ENCODE results near the gene FRAT1. TPM values are rescaled to one million over a fixed set of nuclear protein-coding genes. Genes with fewer than 3 reads are reported as not detected.

The FRAT1 gene
- polyA plus RNA-seq, 1 of the 3 experiments (the other 2 are of a cell fraction) = 1.8 TPM

DNA sequence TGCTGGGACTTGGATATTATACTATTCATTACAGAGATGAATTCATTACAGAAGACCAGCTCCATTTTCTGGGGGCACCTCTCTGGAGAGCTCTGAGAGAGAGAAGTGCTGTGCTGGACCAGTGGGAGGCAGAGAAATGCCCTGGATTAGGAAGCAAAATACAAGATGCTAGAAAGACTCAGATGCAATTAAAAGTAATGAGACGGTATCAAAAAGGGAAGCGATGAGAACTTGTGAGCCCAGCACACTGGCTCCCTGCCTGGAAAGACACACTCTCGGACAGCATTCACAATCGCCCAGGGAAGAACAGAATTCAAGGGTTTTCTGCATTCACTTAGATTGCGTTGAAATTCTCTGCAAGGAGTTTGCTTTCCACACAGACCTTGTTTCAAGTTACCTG, 19.0 kb downstream of the FRAT1 start:
- TF ChIP-seq TAF1 (IDR thresholded peaks at IDR 0.05; ENCODE audit: borderline replicate concordance, low read depth, low read length) = no peak
- TF ChIP-seq RXRA (IDR thresholded peaks at IDR 0.05; ENCODE audit: borderline replicate concordance, low read depth) = no peak
- TF ChIP-seq GATA2 (CRISPR knock-in tag; IDR thresholded peaks at IDR 0.05) = no peak
- no peak for TF ChIP-seq RCOR1 (IDR thresholded peaks at IDR 0.05; ENCODE audit: low read length)
- TF ChIP-seq EP300 (IDR thresholded peaks at IDR 0.05; ENCODE audit: borderline replicate concordance in 1 of 2, low read depth in 1 of 2, low read length in 1 of 2) = no peak
- TF ChIP-seq JUND (IDR thresholded peaks at IDR 0.05) = no peak
- no peak for TF ChIP-seq YY1 (IDR thresholded peaks at IDR 0.05; ENCODE audit: low read depth)
- no peak for TF ChIP-seq CTCF (IDR thresholded peaks at IDR 0.05)
- no peak for TF ChIP-seq MEF2A (IDR thresholded peaks at IDR 0.05; ENCODE audit: borderline replicate concordance, low read depth)
- TF ChIP-seq ZBTB33 (IDR thresholded peaks at IDR 0.05; ENCODE audit: borderline replicate concordance, low read depth) = no peak
- no peak for TF ChIP-seq SIN3A (IDR thresholded peaks at IDR 0.05; ENCODE audit: borderline replicate concordance, low read depth, low read length)
- no peak for TF ChIP-seq RAD21 (IDR thresholded peaks at IDR 0.05; ENCODE audit: low read length)
- TF ChIP-seq, protein P1, sequence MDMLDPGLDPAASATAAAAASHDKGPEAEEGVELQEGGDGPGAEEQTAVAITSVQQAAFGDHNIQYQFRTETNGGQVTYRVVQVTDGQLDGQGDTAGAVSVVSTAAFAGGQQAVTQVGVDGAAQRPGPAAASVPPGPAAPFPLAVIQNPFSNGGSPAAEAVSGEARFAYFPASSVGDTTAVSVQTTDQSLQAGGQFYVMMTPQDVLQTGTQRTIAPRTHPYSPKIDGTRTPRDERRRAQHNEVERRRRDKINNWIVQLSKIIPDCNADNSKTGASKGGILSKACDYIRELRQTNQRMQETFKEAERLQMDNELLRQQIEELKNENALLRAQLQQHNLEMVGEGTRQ (IDR thresholded peaks at IDR 0.05; ENCODE audit: borderline replicate concordance, low read depth, low read length) = no peak
- TF ChIP-seq, protein P2, sequence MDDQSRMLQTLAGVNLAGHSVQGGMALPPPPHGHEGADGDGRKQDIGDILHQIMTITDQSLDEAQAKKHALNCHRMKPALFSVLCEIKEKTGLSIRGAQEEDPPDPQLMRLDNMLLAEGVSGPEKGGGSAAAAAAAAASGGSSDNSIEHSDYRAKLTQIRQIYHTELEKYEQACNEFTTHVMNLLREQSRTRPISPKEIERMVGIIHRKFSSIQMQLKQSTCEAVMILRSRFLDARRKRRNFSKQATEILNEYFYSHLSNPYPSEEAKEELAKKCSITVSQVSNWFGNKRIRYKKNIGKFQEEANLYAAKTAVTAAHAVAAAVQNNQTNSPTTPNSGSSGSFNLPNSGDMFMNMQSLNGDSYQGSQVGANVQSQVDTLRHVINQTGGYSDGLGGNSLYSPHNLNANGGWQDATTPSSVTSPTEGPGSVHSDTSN (IDR thresholded peaks at IDR 0.05) = no peak
- TF ChIP-seq EZH2phosphoT487 (IDR thresholded peaks at IDR 0.05; ENCODE audit: borderline replicate concordance, low read depth) = no peak
- no peak for TF ChIP-seq FOSL2 (IDR thresholded peaks at IDR 0.05; ENCODE audit: borderline replicate concordance, low read depth)
- no peak for TF ChIP-seq IRF3 (IDR thresholded peaks at IDR 0.05; ENCODE audit: low read depth, low read length)
- TF ChIP-seq REST (IDR thresholded peaks at IDR 0.05; ENCODE audit: low read depth, low read length) = no peak
- TF ChIP-seq SMC3 (IDR thresholded peaks at IDR 0.05; ENCODE audit: low read depth, low read length) = no peak
- no peak for TF ChIP-seq TEAD4 (IDR thresholded peaks at IDR 0.05; ENCODE audit: borderline replicate concordance, insufficient read depth)
- Histone ChIP-seq H3K4me3 (ENCODE audit: low read depth in 2 of 2, low read length in 1 of 2) (no peak overlapping the region), H3K27me3 (ENCODE audit: insufficient read depth) (no peaks in the 10 kb centered on the region), H3K9ac (no peak overlapping the region), H2AFZ (ENCODE audit: low read depth) (no peak overlapping the region), H3K9me2 (no peaks in the 10 kb centered on the region), H3K4me2 (no peak overlapping the region), H3K79me2 (ENCODE audit: insufficient read depth) (no peaks in the 10 kb centered on the region), H3F3A (replicated peaks; ENCODE audit: insufficient read depth) (peaks cover 19% of the 10 kb centered on the region), H3K27ac (ENCODE audit: low read depth in 2 of 2, low read length in 1 of 2) (no peak overlapping the region), H3K4me1 (ENCODE audit: control insufficient read depth in 1 of 2, insufficient read depth in 2 of 2, low read depth in 1 of 2, low read length in 1 of 2) (peaks cover 0 to 10% of the 10 kb centered on the region in 2 experiments; a peak in 1 of 4 replicates), H4K20me1 (ENCODE audit: insufficient read depth) (no peaks in the 10 kb centered on the region), H3K36me3 (replicated peaks in 1 of 2; ENCODE audit: control insufficient read depth in 1 of 2, insufficient read depth in 2 of 2, low read length in 1 of 2) (no peaks in the 10 kb centered on the region), H3K9me3 (no peaks in the 10 kb centered on the region)
- no peak for DNase-seq
- WGBS (ENCODE audit: low lambda C conversion rate) = 88% methylated on average over 5 of the region's 5 CpGs
- CTCF ChIA-PET = no interaction called here
- POLR2A ChIA-PET = interaction anchor here (0.8 kb wide), 1 partner anchor 46 kb away, joined by 4 read pairs; the partner anchor contains the start of gene ARHGAP19

Measured in SK-N-SH (cell line).